Astrocyte (in vitro differentiated cells and primary cell): Measurements from ENCODE around the gene TLCD2.

Experiments
- CTCF ChIP-seq: IDR thresholded peaks from 2 replicates; pipeline ENCODE4 v1.5.1; 2011; ENCODE audit warnings: low read depth, mild to moderate bottlenecking, inconsistent platforms, low read length, moderate library complexity; ENCODE audit not compliant: insufficient read depth
- EZH2 ChIP-seq: IDR thresholded peaks from 2 replicates; pipeline ENCODE4 v1.6.1; 2012; ENCODE audit warnings: mild to moderate bottlenecking, low read length, inconsistent platforms; ENCODE audit not compliant: insufficient read depth

GRCh38 chr17:1712271-1712670 lies 2.1 kb upstream of the TLCD2 start:
- TF ChIP-seq EZH2 (no peak), CTCF (no peak)
